Right ventricle myocardium inferior (tissue), 1 donor: ENCODE results near the gene DLG5. TPM values are rescaled to one million over a fixed set of nuclear protein-coding genes. Genes with fewer than 3 reads are reported as not detected.
A peak's percentile ranks its signal among the peaks of the same experiment; 100 is the strongest.

Experiments
- ATAC-seq: fragments of 200-7000 bp; cut with Tn5 transposase; one replicate; pipeline ENCODE4 v1.9.1; 2020; ENCODE audit warnings: mild to moderate bottlenecking, moderate library complexity
- DNase-seq: peaks from one replicate; pipeline ENCODE4 v3.0.0; 2021; ENCODE audit errors: missing footprints
- intact Hi-C: fragments of 100-400 bp; cut with DNase I; formaldehyde crosslinking; loops from one replicate; pipeline ENCODE4 v1.11.0; 2022
- total RNA-seq: library from RNA; stranded (reverse); fragmentation: NEBNext Ultra II Directional; extraction: Animal tissue kit (Norgen Biotek cat#: 25700); gene quantifications from one replicate; pipeline ENCODE4 v1.2.1, GENCODE V29; 2021
- donor health status: DM: no; HTN: yes; CAD: no; lungs with severe emphysema.

The DLG5 gene
- total RNA-seq, 1 donor from 2014 or later: 8.9 TPM

DNA sequence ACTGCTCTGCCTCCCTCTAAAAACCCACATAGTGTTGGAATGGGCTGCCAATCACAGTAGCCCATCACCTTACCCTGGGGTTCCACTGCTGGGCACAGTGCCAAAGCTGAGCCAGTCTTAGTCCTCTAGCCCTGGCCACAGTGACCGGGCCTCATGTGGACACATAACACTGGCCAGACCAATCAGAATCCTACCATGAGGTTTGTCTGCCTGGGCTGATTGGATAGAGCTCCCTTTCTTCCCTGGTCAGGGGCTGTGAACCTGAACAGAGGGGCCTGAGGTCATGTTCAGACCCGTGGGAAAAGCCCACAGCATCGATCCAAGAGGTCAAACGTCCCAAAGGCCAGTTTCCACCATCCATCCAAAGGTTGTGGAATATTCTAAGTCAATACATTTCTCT, 6.1 kb downstream of the DLG5 start:
- intact Hi-C loops: no loop called here
- ATAC-seq (no peak), DNase-seq (no peak)

DNA sequence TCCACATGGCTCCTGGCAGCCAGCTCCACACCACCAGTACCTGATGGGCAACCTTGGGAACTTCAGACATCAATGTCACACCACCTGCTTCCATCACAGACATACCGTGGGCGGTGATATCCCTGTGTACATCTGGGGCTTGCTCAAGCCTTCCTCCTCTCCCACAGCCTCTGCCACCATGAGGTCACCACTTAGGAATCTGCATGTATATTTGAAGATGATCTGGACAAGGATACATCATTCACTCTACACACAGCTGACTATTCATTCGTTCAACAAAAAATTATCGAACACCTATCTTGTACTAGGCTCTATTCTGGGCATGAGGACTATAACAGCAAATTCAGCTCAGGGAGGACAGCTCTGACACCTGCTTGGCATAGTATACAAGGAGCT, 6.8 kb downstream of the DLG5 start:
- DNase-seq (no peak), ATAC-seq (no peak)
- intact Hi-C loops: no loop called here

DNA sequence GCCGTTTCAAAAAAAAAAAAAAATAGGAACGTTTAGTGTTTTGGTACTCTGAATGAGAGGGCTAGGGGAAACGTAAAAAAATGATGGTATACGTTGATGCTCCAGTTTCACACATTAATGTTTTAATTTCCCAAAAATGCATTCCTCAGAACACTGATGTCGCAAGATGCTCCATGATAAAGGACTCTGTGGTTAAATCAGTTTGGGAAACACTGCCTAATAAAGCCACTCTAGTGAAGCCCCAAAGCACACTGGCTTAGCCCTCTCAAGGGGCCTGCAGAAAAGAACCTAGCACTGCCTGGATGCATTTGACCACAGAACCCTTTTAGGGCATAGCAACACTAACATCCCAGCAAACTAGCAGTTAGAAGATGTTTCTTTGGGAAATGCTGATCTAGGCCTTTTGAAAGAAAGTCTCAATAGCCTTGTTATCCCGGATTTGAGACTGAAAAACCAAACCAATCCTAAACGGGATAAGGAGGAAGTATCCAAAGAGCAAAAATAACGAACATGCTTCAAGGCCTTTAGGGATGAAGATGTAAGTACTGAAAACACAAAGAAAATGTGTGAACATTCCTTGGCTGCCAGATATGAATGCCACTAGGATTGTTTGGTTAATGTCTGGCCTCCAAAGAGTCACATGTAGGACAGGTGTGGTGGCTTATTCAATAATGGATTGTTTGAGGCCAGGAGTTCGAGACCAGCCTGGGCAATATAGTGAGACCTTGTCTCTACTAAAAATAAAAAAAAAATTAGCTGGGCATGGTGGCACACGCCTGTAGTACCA, 11.0 kb downstream of the DLG5 start:
- intact Hi-C loops: no loop called here
- ATAC-seq: no peak
- DNase-seq: no peak

DNA sequence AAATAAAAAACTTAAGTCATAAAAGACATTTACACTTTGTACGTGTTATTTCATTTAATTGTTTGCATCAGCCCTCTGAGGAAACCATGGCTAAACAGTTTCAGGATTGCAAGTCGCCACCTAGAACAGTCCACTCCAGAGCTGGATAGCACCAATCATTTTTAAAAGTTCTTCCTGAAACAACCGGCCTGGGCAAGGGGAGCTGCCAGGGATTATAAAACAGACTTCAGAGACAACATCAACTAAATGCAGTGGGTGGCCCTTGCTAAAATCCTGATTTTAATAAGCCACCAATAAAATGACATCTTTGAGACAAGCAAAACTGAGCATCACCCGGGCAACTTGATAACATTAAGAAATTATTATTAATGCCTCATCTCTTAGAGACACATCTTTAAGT, 13.5 kb downstream of the DLG5 start:
- ATAC-seq (no peak), DNase-seq (no peak)
- intact Hi-C loops: no loop called here

DNA sequence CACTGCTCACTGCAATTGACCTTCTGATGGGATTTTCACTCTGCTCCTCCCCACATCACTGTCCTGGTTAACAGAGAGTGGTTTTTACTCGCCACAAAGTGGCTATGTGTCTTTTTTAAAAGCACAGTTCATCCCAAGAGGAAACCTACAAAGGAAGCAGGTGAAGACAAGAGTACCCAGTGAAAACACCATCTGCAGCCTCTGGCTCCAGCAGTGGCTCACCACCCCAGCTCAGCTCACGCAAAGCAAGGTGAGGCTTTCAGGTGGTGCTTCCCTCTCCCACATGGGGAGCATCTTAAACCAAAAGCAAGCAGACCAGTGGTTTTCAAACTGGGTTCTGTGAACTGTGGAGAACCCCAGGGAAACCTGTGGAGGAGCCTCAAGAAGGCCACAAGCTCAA, 14.0 kb downstream of the DLG5 start:
- ATAC-seq (no peak), DNase-seq (no peak)
- intact Hi-C loops: no loop called here

DNA sequence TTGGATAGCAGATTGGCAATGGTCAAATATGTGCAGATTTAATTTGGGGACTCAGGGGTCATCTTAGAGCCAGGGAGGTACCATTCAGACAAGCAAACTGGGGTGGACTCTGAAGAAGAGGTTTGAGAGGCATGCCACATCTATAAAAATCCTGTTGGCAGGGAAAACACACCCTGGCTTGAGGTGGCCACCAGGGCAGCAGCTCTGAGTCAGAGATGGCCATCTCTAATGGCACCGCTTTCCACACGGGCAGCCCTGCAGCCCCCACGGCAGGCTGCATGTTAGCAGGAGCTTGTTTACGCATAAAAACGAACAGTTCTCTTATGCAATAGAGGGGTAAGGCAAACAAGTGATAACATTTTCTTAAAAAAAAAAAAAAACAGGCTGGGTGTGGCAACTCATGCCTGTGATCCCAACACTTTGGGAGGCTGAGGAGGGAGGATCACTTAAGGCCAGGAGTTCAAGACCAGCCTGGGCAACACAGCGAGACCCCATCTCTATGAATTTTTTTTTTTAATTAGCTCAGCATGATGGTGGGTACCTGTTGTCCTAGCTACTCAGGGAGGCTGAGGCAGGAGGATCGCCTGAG, 14.9 kb downstream of the DLG5 start:
- intact Hi-C loops: no loop called here
- DNase-seq (no peak), ATAC-seq (no peak)

DNA sequence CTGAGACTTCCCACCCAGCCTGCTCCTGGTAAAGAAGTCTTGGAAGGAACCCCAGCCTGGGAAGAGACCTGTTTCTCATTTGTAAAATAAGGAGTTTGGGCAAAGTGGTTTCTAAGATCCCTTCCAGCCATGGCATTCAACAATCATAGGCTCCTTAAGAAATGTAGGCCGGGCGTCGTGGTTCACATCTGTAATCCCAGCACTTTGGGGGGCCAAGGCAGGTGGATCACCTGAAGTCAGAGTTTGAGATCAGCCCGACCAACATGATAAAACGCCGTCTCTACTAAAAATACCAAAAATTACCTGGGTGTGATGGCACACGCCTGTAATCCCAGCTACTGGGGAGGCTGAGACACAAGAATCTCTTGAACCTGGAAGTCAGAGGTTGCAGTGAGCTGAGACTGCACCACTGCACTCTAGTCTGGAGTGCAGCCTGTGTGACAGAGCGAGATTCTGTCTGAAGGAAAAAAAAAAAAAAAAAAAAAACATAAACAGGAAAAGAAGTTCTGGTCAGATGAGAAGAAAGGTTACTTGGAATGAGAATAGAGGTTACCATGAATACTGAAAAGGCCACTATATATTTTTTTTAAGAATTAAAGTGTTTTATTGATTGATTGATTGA, 15.9 kb downstream of the DLG5 start:
- DNase-seq: no peak
- no peak for ATAC-seq
- intact Hi-C loops: no loop called here

DNA sequence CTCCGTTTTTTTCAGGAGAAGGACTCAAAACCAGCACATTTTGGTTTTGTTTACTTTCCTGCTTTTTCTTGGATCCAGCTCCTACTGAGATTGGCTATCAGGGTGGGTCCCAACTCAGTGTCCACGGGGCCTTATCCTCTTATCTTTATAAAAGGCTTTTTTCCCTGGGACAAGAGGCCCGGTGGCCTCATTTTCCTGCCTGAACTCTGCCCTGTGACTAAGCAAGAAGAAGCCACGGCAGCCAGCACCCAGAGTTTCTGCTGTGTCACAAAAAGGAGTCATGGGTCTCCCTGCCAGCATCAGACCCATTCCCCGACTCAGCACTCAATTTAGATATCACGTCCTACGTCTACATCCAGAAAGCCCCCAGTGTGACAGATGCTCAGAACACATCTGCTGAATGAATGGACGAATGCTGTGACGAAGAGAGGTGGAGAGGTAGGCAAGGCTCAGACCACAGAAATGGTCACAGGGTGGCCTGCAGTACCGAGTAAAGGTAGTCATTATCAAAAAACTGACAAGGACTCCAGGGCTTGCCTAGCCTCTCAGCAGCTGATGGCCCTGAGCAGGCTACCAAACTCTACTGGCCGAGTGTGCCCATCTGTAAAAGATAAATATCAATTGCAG, 16.7 kb downstream of the DLG5 start:
- peak; percentile 48 for ATAC-seq

DNA sequence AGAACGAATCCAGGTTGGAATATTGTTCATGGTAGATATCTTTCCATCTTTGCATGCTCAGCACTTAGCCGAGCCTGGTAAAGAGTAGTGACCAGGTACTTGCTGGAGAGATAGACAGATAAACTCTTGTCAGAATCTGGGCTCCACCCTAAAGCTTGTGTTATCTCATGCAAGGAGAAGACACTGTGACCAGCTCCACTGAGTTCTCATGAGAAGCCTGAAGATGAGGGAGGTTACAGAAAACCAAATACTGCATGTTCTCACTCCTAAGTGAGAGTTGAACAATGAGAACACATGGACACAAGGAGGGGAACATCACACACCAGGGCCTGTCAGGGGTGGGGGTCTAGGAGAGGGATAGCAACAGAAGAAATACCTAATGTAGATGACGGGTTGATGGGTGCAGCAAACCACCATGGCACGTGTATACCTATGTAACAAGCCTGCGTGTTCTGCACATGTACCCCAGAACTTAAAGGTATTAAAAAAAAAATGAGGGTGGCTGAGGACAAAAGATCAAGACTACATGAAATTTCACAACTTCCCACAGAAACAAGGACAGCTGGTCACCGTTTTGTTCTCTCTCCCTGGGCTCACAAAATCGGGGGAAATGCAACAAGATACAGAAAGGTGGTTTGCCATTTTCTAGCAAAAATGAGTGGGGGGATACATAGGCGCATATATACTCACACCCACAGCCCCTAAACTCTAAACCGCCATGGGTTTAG, 17.4 kb downstream of the DLG5 start:
- DNase-seq (no peak), ATAC-seq (no peak)
- intact Hi-C loops: no loop called here

More for the DNA sequence above, 16.7 kb downstream of the DLG5 start:
- intact Hi-C loops: no loop called here
- no peak for DNase-seq

DNA sequence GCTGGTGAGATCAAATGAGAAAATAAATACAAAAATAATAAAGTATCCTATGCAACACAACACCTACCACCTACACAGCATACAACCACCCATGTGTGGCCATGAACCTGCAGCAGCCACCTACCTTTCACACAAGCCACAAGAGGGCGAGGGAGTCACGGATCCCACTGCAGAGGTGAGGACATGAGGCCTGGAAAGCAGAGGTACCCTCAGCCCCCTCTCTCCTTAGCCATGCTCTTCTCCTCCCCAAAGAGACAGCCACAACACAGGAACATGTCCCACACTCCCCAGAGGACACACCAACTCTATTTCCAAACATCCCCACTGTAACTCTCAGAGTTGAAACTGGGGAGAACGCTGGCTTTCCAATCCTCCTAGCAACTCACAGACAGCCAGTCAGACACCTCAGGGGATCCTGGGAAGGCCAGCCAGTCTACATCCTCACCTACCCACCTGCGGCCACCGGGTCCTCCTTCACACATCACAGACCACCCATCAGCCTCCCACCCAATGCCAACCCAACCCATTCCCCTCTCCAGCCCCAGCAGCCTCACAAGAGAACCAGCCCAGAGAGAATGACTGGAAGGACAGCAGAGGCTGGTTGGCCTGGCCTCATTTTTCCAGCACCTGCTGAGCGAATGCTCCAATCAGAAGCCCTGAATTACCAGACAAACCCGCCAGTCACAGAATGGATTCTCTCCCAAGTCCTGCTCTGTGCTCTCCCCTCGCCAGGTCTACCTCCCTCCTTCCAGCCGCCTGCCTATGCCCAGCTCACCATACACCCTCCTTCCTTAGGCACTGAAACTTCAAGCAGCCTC, 18.4 kb downstream of the DLG5 start:
- ATAC-seq (no peak), DNase-seq (no peak)
- intact Hi-C loops: no loop called here

DNA sequence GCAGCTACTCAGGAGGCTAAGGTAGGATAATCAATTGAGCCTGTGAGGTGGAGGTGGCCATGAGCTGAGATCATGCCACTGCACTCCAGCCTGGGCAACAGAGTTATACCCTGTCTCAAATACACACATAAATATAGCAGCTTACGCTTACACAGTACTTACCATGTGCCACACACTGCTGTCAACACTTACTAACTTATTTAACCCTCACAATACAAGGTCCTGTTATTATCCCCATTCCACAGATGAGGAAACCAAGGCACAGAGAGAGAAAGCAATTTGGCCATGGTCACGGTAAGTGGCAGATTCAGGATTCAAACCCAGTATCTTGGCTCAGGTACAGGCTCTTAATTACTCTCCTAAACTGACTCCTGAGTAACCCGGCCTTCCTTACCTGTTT, 19.1 kb downstream of the DLG5 start:
- intact Hi-C loops: no loop called here
- DNase-seq: no peak
- no peak for ATAC-seq

DNA sequence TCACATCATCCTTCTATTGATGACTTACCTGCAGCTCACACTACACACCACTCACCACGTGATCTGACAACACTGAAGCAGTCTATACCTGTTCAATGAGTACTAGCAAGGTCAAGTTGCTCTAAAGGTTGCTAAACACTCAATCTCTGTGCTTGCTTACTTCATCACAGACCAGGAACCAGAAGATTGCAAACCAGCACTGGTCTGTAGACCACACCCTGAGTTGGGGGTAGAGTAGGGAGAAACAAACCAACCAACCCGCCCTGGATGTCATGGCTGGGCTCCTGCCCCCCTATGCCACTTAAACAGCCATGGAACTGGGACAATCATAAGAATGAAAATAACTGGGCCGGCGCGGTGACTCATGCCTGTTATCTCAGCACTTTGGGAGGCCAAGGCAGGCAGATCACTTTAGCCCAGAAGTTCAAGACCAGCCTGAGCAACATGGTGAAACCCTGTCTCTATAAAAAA, 19.6 kb downstream of the DLG5 start:
- DNase-seq: peak; percentile 62
- ATAC-seq: no peak
- intact Hi-C loops: no loop called here

DNA sequence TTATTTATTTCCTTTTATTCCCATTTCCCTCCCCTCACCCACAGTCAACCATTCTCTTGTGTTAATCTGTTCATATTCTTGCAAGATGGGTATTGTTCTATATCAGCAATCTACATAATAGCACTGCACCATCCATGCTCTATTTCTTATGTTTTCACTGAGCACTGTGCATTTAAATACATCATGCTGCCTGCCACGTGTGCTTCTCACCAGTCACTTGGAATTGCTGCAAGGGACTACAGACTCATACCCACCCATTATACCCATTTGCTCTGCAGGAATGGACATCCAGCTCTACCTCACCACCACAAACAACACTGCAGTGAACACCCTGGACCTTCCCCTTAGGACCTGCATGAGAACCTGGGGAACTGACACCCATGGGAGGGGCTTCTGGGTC, 20.8 kb downstream of the DLG5 start:
- intact Hi-C loops: no loop called here
- no peak for ATAC-seq
- DNase-seq: no peak

DNA sequence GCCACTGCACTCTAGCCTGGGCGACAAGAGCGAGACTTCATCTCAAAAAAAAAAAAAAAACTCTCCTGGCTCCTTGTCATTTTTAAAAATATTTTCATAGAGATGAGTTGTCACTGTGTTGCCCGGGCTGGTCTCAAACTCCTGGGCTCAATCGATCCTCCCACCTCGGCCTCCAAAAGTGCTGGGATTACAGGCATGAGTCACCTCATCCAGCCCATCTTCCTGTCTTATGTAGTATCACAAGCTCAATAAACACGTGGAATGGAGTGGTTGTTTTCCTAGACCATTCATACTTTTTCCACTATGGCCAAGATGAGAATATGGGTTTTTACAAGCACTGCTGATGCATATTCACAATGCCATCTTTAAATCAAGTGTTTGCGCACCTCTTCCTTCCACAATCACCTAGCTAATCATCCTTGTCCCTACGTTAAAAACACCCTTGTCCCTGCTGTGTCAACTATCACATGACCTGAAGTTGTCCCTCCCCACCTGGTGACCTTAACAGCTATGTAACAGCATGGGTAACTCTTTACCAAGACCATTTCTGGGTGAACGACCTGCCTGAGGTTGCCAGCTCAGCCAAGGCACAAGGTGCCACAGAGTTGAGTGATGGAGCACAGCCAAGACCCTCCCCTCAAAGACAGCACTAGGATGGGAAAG, 21.3 kb downstream of the DLG5 start:
- DNase-seq (no peak), ATAC-seq (no peak)
- intact Hi-C loops: no loop called here

DNA sequence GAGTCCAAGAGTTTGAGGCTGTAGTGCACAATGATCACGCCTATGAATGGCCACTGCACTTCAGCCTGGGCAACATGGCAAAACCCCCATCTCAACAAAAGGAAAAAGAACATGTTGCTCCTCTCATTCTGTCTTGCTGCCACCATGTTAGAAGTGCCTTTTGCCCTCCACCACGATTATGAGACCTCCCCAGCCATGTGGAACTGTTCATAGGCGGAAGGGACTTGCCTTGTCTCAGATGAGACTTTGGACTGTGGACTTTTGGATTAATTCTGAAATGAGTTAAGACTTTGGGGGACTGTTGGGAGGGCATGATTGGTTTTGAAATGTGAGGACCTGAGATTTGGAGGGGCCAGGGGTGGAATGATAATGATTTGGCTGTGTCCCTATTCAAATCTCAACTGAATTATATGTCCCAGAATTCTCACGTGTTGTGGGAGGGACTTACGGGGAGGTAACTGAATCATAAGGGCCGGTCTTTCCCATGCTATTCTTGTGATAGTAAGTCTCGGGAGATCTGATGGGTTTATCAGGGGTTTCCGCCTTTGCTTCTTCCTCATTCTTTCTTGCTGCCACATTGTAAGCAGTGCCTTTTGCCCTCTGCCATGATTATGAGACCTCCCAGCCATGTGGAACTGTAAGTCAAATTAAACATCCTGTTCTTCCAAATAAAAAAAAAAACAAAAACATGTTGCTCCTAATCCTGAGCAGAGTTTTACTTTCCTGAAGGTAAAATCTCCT, 22.3 kb downstream of the DLG5 start:
- DNase-seq: no peak
- ATAC-seq: no peak
- intact Hi-C loops: no loop called here

DNA sequence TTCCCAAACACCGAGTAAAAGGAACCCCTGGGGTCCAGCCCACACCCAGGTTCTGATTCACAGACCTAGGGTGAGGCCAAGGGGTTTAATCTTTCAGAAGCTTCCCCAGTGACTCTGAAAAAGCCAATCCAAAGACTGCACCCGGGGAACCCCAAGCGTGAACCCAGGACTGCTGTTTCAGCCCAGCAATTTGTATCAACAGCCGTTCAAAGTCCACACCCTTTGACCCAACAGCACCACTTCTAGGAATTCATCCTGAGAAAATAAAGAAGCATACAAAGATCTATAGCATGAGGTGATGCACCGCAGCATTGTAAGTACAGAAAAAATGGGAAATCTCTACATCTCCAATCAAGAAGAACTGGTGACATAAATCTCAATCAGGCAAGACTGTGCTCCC, 24.4 kb downstream of the DLG5 start:
- intact Hi-C loops: no loop called here
- no peak for DNase-seq
- peak; percentile 12 for ATAC-seq

DNA sequence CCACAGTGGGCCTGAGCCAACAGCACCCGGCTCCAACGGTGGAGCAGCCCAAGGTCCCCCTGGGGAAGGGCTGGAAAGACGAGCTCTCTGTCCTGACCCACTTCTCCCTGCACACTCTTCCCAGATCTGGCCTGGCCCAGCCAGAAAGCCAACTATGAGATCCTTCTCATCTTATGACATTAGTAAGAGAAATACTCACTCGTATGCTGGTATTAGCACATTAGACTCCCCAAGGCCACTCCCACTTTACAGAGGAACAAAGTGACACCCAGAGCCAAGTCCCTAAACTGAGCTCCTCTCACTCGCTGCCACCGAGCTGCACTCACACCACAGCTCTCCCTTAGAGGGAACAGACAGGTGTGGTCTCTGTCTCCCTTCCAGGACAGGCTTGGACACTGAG, 24.8 kb downstream of the DLG5 start:
- ATAC-seq (peak; percentile 40), DNase-seq (no peak)
- intact Hi-C loops: no loop called here
